GM06990 (cell line): ENCODE results near the gene ZFR2.

Source experiments
- DNase-seq: peaks from one replicate; pipeline ENCODE4 v3.0.0-alpha.2; 2011; ENCODE audit not compliant: insufficient read length; ENCODE audit errors: extremely low read depth
- H3K27me3 ChIP-seq: replicated peaks from 2 replicates; pipeline ENCODE4 v1.6.0; 2011; ENCODE audit warnings: low read length; ENCODE audit not compliant: control insufficient read depth, insufficient read depth
- H3K36me3 ChIP-seq: 2 replicates; pipeline ENCODE4 v1.5.1; 2011; ENCODE audit warnings: low read length; ENCODE audit not compliant: control insufficient read depth, insufficient read depth
- H3K4me3 ChIP-seq: replicated peaks from 2 replicates; pipeline ENCODE4 v1.5.1; 2011; ENCODE audit warnings: low read depth, mild to moderate bottlenecking, control low read depth, low read length
- TF ChIP-seq, protein P1 (sequence below): IDR thresholded peaks from 2 replicates; pipeline ENCODE4 v1.5.1; 2011; ENCODE audit warnings: low read length, control low read depth, mild to moderate bottlenecking, inconsistent platforms; ENCODE audit not compliant: insufficient read depth, poor library complexity, severe bottlenecking

The ZFR2 gene

DNA sequence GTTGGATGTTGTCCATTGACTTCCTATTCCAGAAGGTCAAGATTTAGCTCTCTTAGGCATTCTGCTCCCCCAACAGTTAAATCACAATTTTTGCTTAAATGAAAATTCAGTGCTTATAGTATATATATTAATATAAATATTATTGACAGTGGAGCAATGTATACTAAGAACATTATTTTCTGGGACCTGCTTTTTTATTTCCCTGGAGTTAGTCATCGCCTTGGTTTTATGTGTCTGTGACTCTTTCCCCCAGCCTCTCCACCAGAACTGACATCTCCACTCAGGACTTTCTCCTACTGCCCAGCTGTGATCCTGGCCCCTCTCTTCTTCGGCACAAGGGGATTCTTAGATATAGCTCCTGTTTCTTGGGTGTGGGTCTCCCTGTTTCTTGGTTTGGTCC is 72.5 kb downstream of the ZFR2 start:
- TF ChIP-seq, protein P1, sequence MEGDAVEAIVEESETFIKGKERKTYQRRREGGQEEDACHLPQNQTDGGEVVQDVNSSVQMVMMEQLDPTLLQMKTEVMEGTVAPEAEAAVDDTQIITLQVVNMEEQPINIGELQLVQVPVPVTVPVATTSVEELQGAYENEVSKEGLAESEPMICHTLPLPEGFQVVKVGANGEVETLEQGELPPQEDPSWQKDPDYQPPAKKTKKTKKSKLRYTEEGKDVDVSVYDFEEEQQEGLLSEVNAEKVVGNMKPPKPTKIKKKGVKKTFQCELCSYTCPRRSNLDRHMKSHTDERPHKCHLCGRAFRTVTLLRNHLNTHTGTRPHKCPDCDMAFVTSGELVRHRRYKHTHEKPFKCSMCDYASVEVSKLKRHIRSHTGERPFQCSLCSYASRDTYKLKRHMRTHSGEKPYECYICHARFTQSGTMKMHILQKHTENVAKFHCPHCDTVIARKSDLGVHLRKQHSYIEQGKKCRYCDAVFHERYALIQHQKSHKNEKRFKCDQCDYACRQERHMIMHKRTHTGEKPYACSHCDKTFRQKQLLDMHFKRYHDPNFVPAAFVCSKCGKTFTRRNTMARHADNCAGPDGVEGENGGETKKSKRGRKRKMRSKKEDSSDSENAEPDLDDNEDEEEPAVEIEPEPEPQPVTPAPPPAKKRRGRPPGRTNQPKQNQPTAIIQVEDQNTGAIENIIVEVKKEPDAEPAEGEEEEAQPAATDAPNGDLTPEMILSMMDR = no peak
- H3K4me3 ChIP-seq = no peak overlapping the region
- H3K27me3 ChIP-seq = no peaks in the 10 kb centered on the region
- DNase-seq = no peak
- no peaks in the 10 kb centered on the region for H3K36me3 ChIP-seq

DNA sequence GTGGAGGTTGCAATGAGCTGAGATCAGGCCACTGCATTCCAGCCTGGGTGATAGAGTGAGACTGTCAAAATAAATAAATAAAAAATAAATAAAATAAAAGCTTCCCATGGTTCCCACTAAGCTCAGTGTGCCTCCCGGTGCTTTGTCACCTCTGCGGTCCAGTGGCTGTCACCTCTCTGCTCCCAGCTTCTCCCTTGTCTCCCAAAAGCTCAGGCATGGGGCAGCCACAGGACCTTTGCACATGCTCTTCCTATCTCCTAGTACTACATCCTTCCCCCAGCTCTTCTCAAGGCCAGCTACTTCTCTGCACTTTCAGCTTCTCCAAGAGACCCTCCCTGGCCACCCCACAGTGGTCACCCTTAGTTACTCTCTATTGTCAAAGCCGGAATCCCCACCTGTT is 75.0 kb downstream of the ZFR2 start:
- Histone ChIP-seq H3K36me3 (no peaks in the 10 kb centered on the region), H3K27me3 (no peaks in the 10 kb centered on the region), H3K4me3 (no peak overlapping the region)
- TF ChIP-seq, protein P1 = no peak
- DNase-seq = no peak

GRCh38 chr19:3792114-3792513 is 76.7 kb downstream of the ZFR2 start:
- TF ChIP-seq, protein P1 = no peak
- H3K27me3 ChIP-seq = no peaks in the 10 kb centered on the region
- H3K36me3 ChIP-seq = no peaks in the 10 kb centered on the region
- no peak overlapping the region for H3K4me3 ChIP-seq
- DNase-seq = no peak

- Histone ChIP-seq H3K36me3 (no peaks in the 10 kb centered on the region), H3K27me3 (no peaks in the 10 kb centered on the region), H3K4me3 (no peak overlapping the region)
- TF ChIP-seq, protein P1 = no peak
- no peak for DNase-seq
Observed at GRCh38 chr19:3790941-3791340, 77.9 kb downstream of the ZFR2 start.

GRCh38 chr19:3790209-3790734 is 78.6 kb downstream of the ZFR2 start:
- Histone ChIP-seq H3K4me3 (no peak overlapping the region), H3K36me3 (no peaks in the 10 kb centered on the region), H3K27me3 (no peaks in the 10 kb centered on the region)
- DNase-seq = no peak
- TF ChIP-seq, protein P1 = no peak
